ENCODE measurements around the gene PRPF18. TPM values are rescaled to one million over a fixed set of nuclear protein-coding genes. Genes with fewer than 3 reads are reported as not detected.

The PRPF18 gene
- total and polyA plus RNA-seq, 2 donors (not counting 1 experiment from before 2014, with no cell fraction given): 12.2 to 28.9 TPM

DNA sequence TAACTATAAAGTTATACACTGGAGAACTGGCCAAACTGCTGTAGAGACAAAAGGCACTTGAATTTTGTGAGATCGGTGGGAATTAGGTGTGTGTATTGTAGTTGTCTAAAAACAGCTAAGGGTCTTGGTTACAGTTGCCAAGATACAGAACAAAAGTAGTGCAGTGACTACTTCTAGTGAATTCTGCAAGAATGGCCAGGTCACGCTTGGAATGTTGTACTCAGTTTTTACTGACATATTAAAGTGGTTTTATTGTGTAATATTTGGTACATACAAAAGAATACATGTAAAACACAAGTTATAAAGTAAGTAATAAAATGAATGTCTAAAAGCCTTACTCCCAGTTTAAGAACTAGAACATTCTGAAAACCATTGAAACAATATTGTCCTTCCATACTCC, 42.4 kb downstream of the PRPF18 start:
- Mint-ChIP-seq H3K27ac (no peak overlapping the region), H3K4me3 (no peak overlapping the region), H3K4me1 (peaks cover 8% of the 10 kb centered on the region), H3K27me3 (no peaks in the 10 kb centered on the region), H3K9me3 (ENCODE audit: insufficient read depth) (no peaks in the 10 kb centered on the region)
- Histone ChIP-seq H3K4me2 (replicated peaks; ENCODE audit: low read depth, low read length, poor library complexity, severe bottlenecking) (no peak overlapping the region), H3K27ac (ENCODE audit: low read length in 2 of 2) (no peak overlapping the region), H3K4me3 (ENCODE audit: control extremely low read depth in 1 of 5, extremely low read depth in 1 of 5, insufficient read depth in 1 of 5, low read depth in 2 of 5, low read length in 4 of 5) (no peak overlapping the region), H4K20me1 (ENCODE audit: control insufficient read depth, insufficient read depth, low read length, poor library complexity, severe bottlenecking) (no peaks in the 10 kb centered on the region), H3K4me1 (ENCODE audit: control insufficient read depth in 2 of 2, insufficient read depth in 2 of 2, low read length in 2 of 2) (no peaks in the 10 kb centered on the region), H3K9ac (ENCODE audit: low read length) (no peak overlapping the region), H3K79me2 (ENCODE audit: control insufficient read depth, insufficient read depth, low read length) (no peaks in the 10 kb centered on the region), H3K27me3 (replicated peaks in 1 of 4; ENCODE audit: control extremely low read depth in 1 of 4, control insufficient read depth in 3 of 4, insufficient read depth in 4 of 4, low read length in 3 of 4) (no peaks in the 10 kb centered on the region), H2AFZ (ENCODE audit: insufficient read depth, low read depth, low read length, poor library complexity, severe bottlenecking) (no peak overlapping the region), H3K9me3 (ENCODE audit: control extremely low read depth in 1 of 3, control insufficient read depth in 2 of 3, insufficient read depth in 1 of 3, low read length in 2 of 3) (no peaks in the 10 kb centered on the region), H3K36me3 (replicated peaks in 1 of 2; ENCODE audit: control extremely low read depth in 1 of 2, control insufficient read depth in 1 of 2, extremely low read depth in 1 of 2, insufficient read depth in 2 of 2, low read length in 1 of 2) (peaks cover 15 to 18% of the 10 kb centered on the region in 2 experiments)
- intact Hi-C loops (cut with micrococcal nuclease): no loop called here
- ATAC-seq (ENCODE audit: low read depth) (no peak), DNase-seq (no peak)
- 91% methylated on average over 1 of the region's 2 CpGs for WGBS (ENCODE audit: insufficient coverage)
- POLR2A ChIA-PET: no interaction called here
- CTCF ChIA-PET: no interaction called here
- TF ChIP-seq, protein P1, sequence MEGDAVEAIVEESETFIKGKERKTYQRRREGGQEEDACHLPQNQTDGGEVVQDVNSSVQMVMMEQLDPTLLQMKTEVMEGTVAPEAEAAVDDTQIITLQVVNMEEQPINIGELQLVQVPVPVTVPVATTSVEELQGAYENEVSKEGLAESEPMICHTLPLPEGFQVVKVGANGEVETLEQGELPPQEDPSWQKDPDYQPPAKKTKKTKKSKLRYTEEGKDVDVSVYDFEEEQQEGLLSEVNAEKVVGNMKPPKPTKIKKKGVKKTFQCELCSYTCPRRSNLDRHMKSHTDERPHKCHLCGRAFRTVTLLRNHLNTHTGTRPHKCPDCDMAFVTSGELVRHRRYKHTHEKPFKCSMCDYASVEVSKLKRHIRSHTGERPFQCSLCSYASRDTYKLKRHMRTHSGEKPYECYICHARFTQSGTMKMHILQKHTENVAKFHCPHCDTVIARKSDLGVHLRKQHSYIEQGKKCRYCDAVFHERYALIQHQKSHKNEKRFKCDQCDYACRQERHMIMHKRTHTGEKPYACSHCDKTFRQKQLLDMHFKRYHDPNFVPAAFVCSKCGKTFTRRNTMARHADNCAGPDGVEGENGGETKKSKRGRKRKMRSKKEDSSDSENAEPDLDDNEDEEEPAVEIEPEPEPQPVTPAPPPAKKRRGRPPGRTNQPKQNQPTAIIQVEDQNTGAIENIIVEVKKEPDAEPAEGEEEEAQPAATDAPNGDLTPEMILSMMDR (IDR thresholded peaks at IDR 0.05): no peak
- TF ChIP-seq EZH2 (IDR thresholded peaks at IDR 0.05; ENCODE audit: borderline replicate concordance, insufficient read depth, low read depth, low read length, poor library complexity, severe bottlenecking): no peak

DNA sequence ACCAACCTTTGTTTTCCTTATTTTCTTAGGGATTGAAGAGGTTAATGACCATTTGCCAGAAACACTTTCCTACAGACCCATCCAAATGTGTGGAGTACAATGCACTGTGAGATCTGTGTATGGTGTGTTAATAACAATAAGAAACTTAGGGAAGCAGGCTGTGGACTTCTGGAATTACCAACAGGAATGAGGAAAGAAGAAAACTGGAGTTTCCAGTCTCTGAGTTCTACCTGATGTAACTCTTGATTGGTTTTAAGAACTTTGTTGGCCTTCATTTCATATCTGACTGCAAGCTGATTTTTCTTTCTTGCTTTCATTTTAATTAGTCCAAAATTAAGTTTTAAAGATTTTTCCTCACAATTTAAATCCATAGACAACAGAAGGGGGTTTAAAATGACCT, 43.5 kb downstream of the PRPF18 start:
- Mint-ChIP-seq H3K4me3 (no peak overlapping the region), H3K27me3 (no peaks in the 10 kb centered on the region), H3K4me1 (peaks cover 8% of the 10 kb centered on the region), H3K27ac (no peak overlapping the region), H3K9me3 (ENCODE audit: insufficient read depth) (no peaks in the 10 kb centered on the region)
- intact Hi-C loops (cut with micrococcal nuclease): no loop called here
- Histone ChIP-seq H3K79me2 (ENCODE audit: control insufficient read depth, insufficient read depth, low read length) (no peaks in the 10 kb centered on the region), H3K36me3 (replicated peaks in 1 of 2; ENCODE audit: control extremely low read depth in 1 of 2, control insufficient read depth in 1 of 2, extremely low read depth in 1 of 2, insufficient read depth in 2 of 2, low read length in 1 of 2) (peaks cover 12 to 16% of the 10 kb centered on the region in 2 experiments), H3K9ac (ENCODE audit: low read length) (no peak overlapping the region), H3K4me2 (replicated peaks; ENCODE audit: low read depth, low read length, poor library complexity, severe bottlenecking) (no peak overlapping the region), H3K9me3 (ENCODE audit: control extremely low read depth in 1 of 3, control insufficient read depth in 2 of 3, insufficient read depth in 1 of 3, low read length in 2 of 3) (no peaks in the 10 kb centered on the region), H3K4me1 (ENCODE audit: control insufficient read depth in 2 of 2, insufficient read depth in 2 of 2, low read length in 2 of 2) (no peaks in the 10 kb centered on the region), H3K27ac (ENCODE audit: low read length in 2 of 2) (no peak overlapping the region), H3K4me3 (ENCODE audit: control extremely low read depth in 1 of 5, extremely low read depth in 1 of 5, insufficient read depth in 1 of 5, low read depth in 2 of 5, low read length in 4 of 5) (no peak overlapping the region), H3K27me3 (replicated peaks in 1 of 4; ENCODE audit: control extremely low read depth in 1 of 4, control insufficient read depth in 3 of 4, insufficient read depth in 4 of 4, low read length in 3 of 4) (no peaks in the 10 kb centered on the region), H4K20me1 (ENCODE audit: control insufficient read depth, insufficient read depth, low read length, poor library complexity, severe bottlenecking) (no peaks in the 10 kb centered on the region), H2AFZ (ENCODE audit: insufficient read depth, low read depth, low read length, poor library complexity, severe bottlenecking) (no peak overlapping the region)
- TF ChIP-seq, protein P1 (IDR thresholded peaks at IDR 0.05): no peak
- TF ChIP-seq EZH2 (IDR thresholded peaks at IDR 0.05; ENCODE audit: borderline replicate concordance, insufficient read depth, low read depth, low read length, poor library complexity, severe bottlenecking): no peak
- no peak for ATAC-seq (ENCODE audit: low read depth)
- POLR2A ChIA-PET: no interaction called here
- CTCF ChIA-PET: no interaction called here
- no peak for DNase-seq
